ENCODE results near the gene CD40.

Gene CD40

DNA sequence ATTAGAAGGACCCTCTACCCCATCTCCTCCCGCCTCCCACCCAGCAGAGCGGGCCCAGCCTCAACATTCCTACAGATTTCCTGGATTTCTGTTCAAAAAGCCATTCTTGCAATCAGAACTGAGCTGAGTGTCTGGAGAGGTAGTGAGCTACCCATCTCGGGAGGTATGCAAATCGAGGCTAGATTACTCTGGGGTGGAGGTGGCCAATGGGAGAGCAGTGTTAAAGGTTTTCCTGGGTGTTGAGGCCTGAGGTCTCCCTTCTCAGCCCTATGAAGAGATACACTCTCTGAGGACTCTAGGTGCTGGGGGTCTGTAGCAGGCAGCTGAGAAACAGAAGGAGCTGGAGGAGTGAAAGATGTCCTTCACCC is 57.0 kb downstream of the CD40 start:
- DNase-seq, result no peak

DNA sequence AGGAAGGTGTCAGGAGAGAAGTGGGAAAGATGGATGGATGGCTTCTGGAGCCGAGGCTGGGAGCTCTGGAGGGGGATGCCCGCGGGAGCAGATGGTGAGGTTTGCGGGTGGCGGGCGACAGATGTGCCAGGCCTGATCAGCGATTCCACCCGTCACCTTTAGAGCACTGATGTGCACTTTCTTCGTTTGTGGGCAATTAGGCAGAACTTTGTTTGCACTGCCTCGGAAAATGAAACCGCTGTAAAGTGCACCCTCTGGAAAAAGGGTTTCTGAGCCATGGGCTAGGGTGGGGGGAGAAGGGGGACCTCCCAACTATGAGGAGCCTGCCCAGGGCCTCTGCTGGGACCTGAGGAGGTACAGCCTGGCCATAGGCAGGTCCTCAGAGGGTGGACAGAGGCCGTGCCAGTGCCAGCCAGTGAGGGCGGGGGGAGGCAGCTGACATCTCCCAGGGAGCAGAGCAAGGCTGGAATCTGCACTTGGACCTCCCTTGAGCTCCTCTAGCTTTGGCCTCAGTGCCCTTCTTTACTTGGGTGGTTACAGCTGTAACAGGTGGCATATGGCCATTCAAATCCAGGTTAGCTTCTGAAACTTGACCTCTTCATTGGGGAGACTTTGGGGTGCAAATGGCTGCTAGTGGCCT is 58.7 kb downstream of the CD40 start:
- no peak for DNase-seq

- no peak for DNase-seq
These were observed 59.7 kb downstream of the CD40 start for GRCh38 chr20:46177768-46178167.

GRCh38 chr20:46178891-46179290 is 60.8 kb downstream of the CD40 start:
- no peak for DNase-seq

Measured in CD4-positive, alpha-beta T cell treated with Interleukin-17A for 1 hour (primary cell).